Measurements from ENCODE around the gene ZNF503. TPM values are rescaled to one million over a fixed set of nuclear protein-coding genes. Genes with fewer than 3 reads are reported as not detected.

Gene ZNF503
- polyA plus RNA-seq, 2 of the 4 experiments (the other 2 are of a cell fraction): 0.54 to 12.8 TPM

DNA sequence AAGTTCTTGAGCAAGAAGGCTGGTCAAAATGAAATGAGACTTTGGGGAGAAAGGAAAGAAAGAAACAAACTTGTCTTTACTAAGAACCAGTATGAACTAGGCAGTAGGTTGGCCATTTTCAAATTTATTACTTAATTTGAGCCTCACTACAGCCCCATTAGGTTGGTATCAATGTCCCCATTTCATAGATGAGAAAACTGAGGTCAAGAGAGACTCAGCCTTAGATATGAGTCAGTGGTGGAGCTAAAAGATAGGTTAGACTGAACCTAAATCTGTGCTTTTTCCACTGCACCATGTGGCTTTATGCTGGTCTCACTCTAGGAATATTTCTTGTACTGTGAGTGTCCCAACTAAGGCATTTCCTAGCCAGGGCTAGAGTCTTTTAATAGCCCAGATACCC lies 8.8 kb downstream of the ZNF503 start:
- H3K4me3 ChIP-seq: no peak overlapping the region
- no peak for ATAC-seq
- CTCF ChIA-PET: interaction anchor here (0.6 to 4.0 kb wide), 4 partner anchors 8 to 532 kb away, joined by 3 to 48 read pairs (median 7); no protein-coding TSS in a partner anchor

DNA sequence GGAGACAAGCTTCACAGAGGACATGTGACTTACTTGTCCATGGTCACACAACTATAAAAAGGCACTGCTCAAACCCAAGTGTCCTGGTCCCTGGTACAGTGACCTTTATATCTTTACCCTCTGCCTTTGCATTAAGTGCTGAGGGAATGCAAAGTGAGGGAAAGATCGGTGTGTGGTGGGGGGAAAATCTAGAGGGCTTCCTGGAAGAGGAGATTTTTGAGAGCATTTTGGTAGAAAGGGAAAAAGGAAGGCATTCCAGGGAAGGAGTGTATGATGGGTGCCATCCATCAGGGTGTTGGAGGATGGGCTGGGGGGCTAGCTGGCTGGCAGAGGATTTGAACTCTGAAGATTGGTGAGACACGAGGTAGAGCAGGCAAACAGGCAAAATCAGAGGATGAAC lies 9.3 kb downstream of the ZNF503 start:
- FAIRE-seq (no peak), ATAC-seq (no peak), DNase-seq (ENCODE audit: low read depth in 1 of 2, low spot score in 1 of 2) (no peak)
- no peak overlapping the region for H3K4me3 ChIP-seq
- no peak overlapping the region for H3K27ac ChIP-seq
- TF ChIP-seq ZFP36 (IDR thresholded peaks at IDR 0.05; ENCODE audit: borderline replicate concordance, partially characterized antibody): peak; percentile 56
- TF ChIP-seq, protein P1, sequence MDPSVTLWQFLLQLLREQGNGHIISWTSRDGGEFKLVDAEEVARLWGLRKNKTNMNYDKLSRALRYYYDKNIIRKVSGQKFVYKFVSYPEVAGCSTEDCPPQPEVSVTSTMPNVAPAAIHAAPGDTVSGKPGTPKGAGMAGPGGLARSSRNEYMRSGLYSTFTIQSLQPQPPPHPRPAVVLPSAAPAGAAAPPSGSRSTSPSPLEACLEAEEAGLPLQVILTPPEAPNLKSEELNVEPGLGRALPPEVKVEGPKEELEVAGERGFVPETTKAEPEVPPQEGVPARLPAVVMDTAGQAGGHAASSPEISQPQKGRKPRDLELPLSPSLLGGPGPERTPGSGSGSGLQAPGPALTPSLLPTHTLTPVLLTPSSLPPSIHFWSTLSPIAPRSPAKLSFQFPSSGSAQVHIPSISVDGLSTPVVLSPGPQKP (IDR thresholded peaks at IDR 0.05; ENCODE audit: low read depth, low read length): no peak
- no peaks in the 10 kb centered on the region; the same call in 2 of the 3 replicates for H3K9me3 ChIP-seq
- ChIA-PET POLR2A (no interaction called here), CTCF (interaction anchor here (1.1 to 2.6 kb wide), 2 partner anchors 48 to 97 kb away, joined by 3 to 10 read pairs; no protein-coding TSS in a partner anchor)
- H3K4me2 ChIP-seq: no peak overlapping the region
- H3K4me1 ChIP-seq: 0 out of 3 replicates have a peak, but pooled peaks cover 3% of the 10 kb centered on the region
- 28% methylated on average over 2 of the region's 2 CpGs for WGBS (ENCODE audit: missing lambda C conversion rate)

More for the DNA sequence above, 8.8 kb downstream of the ZNF503 start:
- Histone ChIP-seq H3K27ac (no peak overlapping the region), H3K9me3 (no peaks in the 10 kb centered on the region), H3K4me1 (0 out of 3 replicates have a peak, but pooled peaks cover 3% of the 10 kb centered on the region), H3K4me2 (no peak overlapping the region)
- FAIRE-seq (no peak), DNase-seq (ENCODE audit: low read depth in 1 of 2, low spot score in 1 of 2) (no peak)
- POLR2A ChIA-PET: no interaction called here
- no peak for TF ChIP-seq CEBPB (IDR thresholded peaks at IDR 0.05)
- no peak for TF ChIP-seq HEYL (CRISPR knock-in tag; IDR thresholded peaks at IDR 0.05)
- no peak for TF ChIP-seq RARB (CRISPR knock-in tag; IDR thresholded peaks at IDR 0.05)
- TF ChIP-seq, protein P2, sequence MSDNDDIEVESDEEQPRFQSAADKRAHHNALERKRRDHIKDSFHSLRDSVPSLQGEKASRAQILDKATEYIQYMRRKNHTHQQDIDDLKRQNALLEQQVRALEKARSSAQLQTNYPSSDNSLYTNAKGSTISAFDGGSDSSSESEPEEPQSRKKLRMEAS (IDR thresholded peaks at IDR 0.05): no peak
- TF ChIP-seq EP300 (IDR thresholded peaks at IDR 0.05): no peak
- TF ChIP-seq POLR2A (IDR thresholded peaks at IDR 0.05; ENCODE audit: low read length): no peak
- TF ChIP-seq HOXA7 (CRISPR knock-in tag; IDR thresholded peaks at IDR 0.05): no peak
- TF ChIP-seq BHLHE40 (IDR thresholded peaks at IDR 0.05; ENCODE audit: low read depth, low read length): no peak

DNA sequence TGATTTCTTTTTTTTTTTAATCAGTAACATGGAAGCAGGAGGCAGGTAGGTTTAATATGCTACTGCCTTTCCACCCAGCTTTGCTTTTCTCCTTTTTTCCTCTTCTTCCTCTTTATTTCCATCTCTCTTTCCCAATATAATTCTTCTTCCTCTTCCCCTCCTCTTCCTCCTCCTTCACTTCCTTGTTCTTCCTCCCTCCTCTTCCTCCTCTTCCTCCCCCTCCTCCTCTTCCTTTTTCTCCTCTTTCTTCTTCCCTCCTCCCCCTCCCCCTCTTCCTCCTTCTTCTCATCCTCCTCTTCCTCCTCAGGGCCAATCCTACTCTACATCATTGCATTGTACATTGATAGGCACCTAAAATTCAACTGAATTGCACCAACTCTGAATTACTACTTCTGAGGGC lies 11.4 kb downstream of the ZNF503 start:
- DNase-seq (ENCODE audit: low read depth in 1 of 2, low spot score in 1 of 2) (no peak), ATAC-seq (no peak), FAIRE-seq (no peak)
- Histone ChIP-seq H3K4me3 (no peak overlapping the region), H3K4me1 (0 out of 3 replicates have a peak, but pooled peaks cover 3% of the 10 kb centered on the region), H3K27ac (no peak overlapping the region), H3K9me3 (peaks cover 11% of the 10 kb centered on the region; the same call in 2 of the 3 replicates), H3K4me2 (no peak overlapping the region)
- no peak for TF ChIP-seq MAZ (IDR thresholded peaks at IDR 0.05; ENCODE audit: borderline replicate concordance, low read depth, low read length)
- TF ChIP-seq MAFK (IDR thresholded peaks at IDR 0.05; ENCODE audit: partially characterized antibody): no peak
- ChIA-PET POLR2A (no interaction called here), CTCF (no interaction called here)

DNA sequence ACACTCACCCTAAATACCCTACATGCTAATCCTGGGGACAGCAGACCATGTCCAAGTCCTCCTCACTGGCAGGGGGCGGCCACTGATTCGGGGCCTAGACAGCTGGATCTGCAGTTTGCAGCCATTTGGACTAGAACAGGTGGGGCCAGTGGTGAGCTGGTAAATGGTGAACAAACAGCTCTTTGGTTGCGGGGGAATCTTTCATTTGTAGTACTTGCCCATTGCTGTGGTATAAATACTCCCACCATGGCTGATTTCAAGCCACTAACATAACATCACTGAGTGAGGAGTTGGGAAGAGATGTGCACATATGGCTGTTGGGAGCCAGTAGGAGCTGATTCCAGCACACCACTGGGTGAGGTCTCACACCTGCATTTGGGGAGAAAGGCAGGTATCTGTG lies 13.5 kb downstream of the ZNF503 start:
- Histone ChIP-seq H3K9me3 (peaks cover 11% of the 10 kb centered on the region; the same call in 2 of the 3 replicates), H3K27ac (no peak overlapping the region), H3K4me1 (no peaks in the 10 kb centered on the region), H3K4me3 (no peak overlapping the region), H3K4me2 (no peak overlapping the region)
- WGBS (ENCODE audit: missing lambda C conversion rate): 73% methylated on average over 3 of the region's 3 CpGs
- no peak for DNase-seq (ENCODE audit: low read depth in 1 of 2, low spot score in 1 of 2)
- ChIA-PET POLR2A (no interaction called here), CTCF (interaction anchor here (0.9 kb wide), 1 partner anchor 20 kb away, joined by 3 read pairs; no protein-coding TSS in a partner anchor)
- no peak for ATAC-seq
- TF ChIP-seq FOXS1 (CRISPR knock-in tag; IDR thresholded peaks at IDR 0.05) (no peak), EHF (CRISPR knock-in tag; IDR thresholded peaks at IDR 0.05) (no peak), SREBF2 (IDR thresholded peaks at IDR 0.05) (no peak), EP300 (IDR thresholded peaks at IDR 0.05) (no peak), POLR2A (IDR thresholded peaks at IDR 0.05; ENCODE audit: low read length) (no peak), TFCP2L1 (CRISPR knock-in tag; IDR thresholded peaks at IDR 0.05) (no peak)
- TF ChIP-seq, protein P3, sequence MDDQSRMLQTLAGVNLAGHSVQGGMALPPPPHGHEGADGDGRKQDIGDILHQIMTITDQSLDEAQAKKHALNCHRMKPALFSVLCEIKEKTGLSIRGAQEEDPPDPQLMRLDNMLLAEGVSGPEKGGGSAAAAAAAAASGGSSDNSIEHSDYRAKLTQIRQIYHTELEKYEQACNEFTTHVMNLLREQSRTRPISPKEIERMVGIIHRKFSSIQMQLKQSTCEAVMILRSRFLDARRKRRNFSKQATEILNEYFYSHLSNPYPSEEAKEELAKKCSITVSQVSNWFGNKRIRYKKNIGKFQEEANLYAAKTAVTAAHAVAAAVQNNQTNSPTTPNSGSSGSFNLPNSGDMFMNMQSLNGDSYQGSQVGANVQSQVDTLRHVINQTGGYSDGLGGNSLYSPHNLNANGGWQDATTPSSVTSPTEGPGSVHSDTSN (IDR thresholded peaks at IDR 0.05): no peak
- FAIRE-seq: no peak

Measured in A549 (cell line).